Thoracic aorta (tissue), 2 donors: ENCODE measurements around the gene RNF113B. TPM values are rescaled to one million over a fixed set of nuclear protein-coding genes. Genes with fewer than 3 reads are reported as not detected.

ENCODE experiments used
- ATAC-seq: fragments of 150-250 bp; one replicate; pipeline ENCODE4 v1.8.0; 2017; ENCODE audit warnings: low read depth; ENCODE audit not compliant: insufficient number of reproducible peaks, low FRiP score
- DNase-seq: peaks from one replicate; pipeline ENCODE4 v3.0.0-alpha.2; 2020; ENCODE audit warnings: low spot score
- H3K27ac ChIP-seq, 2 donors: fragments of 200-600 bp; sonication (generic); 1 replicate in 1 of 2; 2 replicates in 1 of 2; pipeline ENCODE4 v1.5.1; 2016; ENCODE audit warnings: mild to moderate bottlenecking in 2 of 2, moderate library complexity in 2 of 2
- H3K27me3 ChIP-seq: fragments of 200-600 bp; sonication (generic); replicated peaks from 2 replicates; pipeline ENCODE4 v1.6.0; 2016; ENCODE audit warnings: mild to moderate bottlenecking; ENCODE audit not compliant: insufficient read depth
- H3K36me3 ChIP-seq: fragments of 200-600 bp; sonication (generic); one replicate; pipeline ENCODE4 v1.5.1; 2016
- H3K4me1 ChIP-seq, 2 donors: fragments of 200-600 bp; sonication (generic); 1 replicate in 1 of 2; 2 replicates in 1 of 2; pipeline versions ENCODE4 v1.5.1 to v1.6.0; 2016; ENCODE audit warnings: low read depth in 2 of 2, mild to moderate bottlenecking in 1 of 2; ENCODE audit not compliant: control insufficient read depth in 1 of 2
- H3K4me3 ChIP-seq: fragments of 200-600 bp; sonication (generic); 2 replicates; pipeline ENCODE4 v1.5.1; 2016; ENCODE audit warnings: mild to moderate bottlenecking
- H3K9me3 ChIP-seq: fragments of 200-600 bp; sonication (generic); 2 replicates; pipeline ENCODE4 v1.5.1; 2016
- CTCF ChIP-seq: fragments of 200-600 bp; sonication (generic); IDR thresholded peaks from one replicate; pipeline ENCODE4 v1.5.1; 2019; ENCODE audit warnings: antibody characterized with exemption
- total RNA-seq, 2 donors: library from RNA; depleted of rRNA; stranded (reverse); fragments of >200 nt; gene quantifications; one replicate each; pipeline versions ENCODE4 v1.1.0 to v1.2.3, GENCODE V29; 2016

Gene RNF113B
- total RNA-seq, 2 donors from 2014 or later = not detected

- Histone ChIP-seq H3K27ac (no peak overlapping the region), H3K36me3 (no peaks in the 10 kb centered on the region), H3K27me3 (no peaks in the 10 kb centered on the region), H3K4me3 (no peak overlapping the region), H3K4me1 (no peaks in the 10 kb centered on the region), H3K9me3 (no peaks in the 10 kb centered on the region)
- no peak for TF ChIP-seq CTCF
- ATAC-seq (no peak), DNase-seq (no peak)
Observed at GRCh38 chr13:98157188-98157587, 19.9 kb downstream of the RNF113B start.

- no peak for TF ChIP-seq CTCF
- ATAC-seq = no peak
Observed at GRCh38 chr13:98156259-98156658, 20.8 kb downstream of the RNF113B start.

GRCh38 chr13:98155475-98156109 is 21.5 kb downstream of the RNF113B start:
- no peak overlapping the region for H3K27ac ChIP-seq
- DNase-seq (no peak), ATAC-seq (no peak)
- no peaks in the 10 kb centered on the region for H3K27me3 ChIP-seq
- no peak for TF ChIP-seq CTCF
- H3K9me3 ChIP-seq = no peaks in the 10 kb centered on the region
- no peak overlapping the region for H3K4me3 ChIP-seq
- no peaks in the 10 kb centered on the region for H3K4me1 ChIP-seq
- no peaks in the 10 kb centered on the region for H3K36me3 ChIP-seq

More at GRCh38 chr13:98156259-98156658, 20.8 kb downstream of the RNF113B start:
- H3K27ac ChIP-seq = no peak overlapping the region
- no peaks in the 10 kb centered on the region for H3K27me3 ChIP-seq
- H3K4me1 ChIP-seq = no peaks in the 10 kb centered on the region
- no peak overlapping the region for H3K4me3 ChIP-seq
- H3K36me3 ChIP-seq = no peaks in the 10 kb centered on the region
- DNase-seq = no peak
- H3K9me3 ChIP-seq = no peaks in the 10 kb centered on the region

GRCh38 chr13:98150832-98151479 is 26.1 kb downstream of the RNF113B start:
- Histone ChIP-seq H3K9me3 (no peaks in the 10 kb centered on the region), H3K4me3 (no peak overlapping the region), H3K36me3 (no peaks in the 10 kb centered on the region), H3K27ac (no peak overlapping the region), H3K4me1 (no peaks in the 10 kb centered on the region), H3K27me3 (no peaks in the 10 kb centered on the region)
- DNase-seq (no peak), ATAC-seq (no peak)
- no peak for TF ChIP-seq CTCF

- H3K27me3 ChIP-seq = no peaks in the 10 kb centered on the region
- no peak for TF ChIP-seq CTCF
- ATAC-seq (no peak), DNase-seq (no peak)
- H3K4me1 ChIP-seq = peaks cover 3 to 21% of the 10 kb centered on the region in 2 donors
- H3K27ac ChIP-seq = no peak overlapping the region
- H3K36me3 ChIP-seq = no peaks in the 10 kb centered on the region
- H3K4me3 ChIP-seq = no peak overlapping the region
- no peaks in the 10 kb centered on the region for H3K9me3 ChIP-seq
Observed at GRCh38 chr13:98147521-98147920, 29.5 kb downstream of the RNF113B start.
